GM18951 (cell line): ENCODE data around the gene KLHL25.
"Not testable (repeated sequence)": the region's sequence is repeated elsewhere in the genome, so short reads cannot be mapped to it uniquely, and the experiment has no call there.

Experiments used
- POLR2A ChIP-seq: IDR thresholded peaks from 4 replicates; pipeline ENCODE4 v1.6.1; 2011; ENCODE audit warnings: mild to moderate bottlenecking; ENCODE audit not compliant: insufficient read length, insufficient read depth; ENCODE audit errors: extremely low read depth
- in situ Hi-C: fragments of 300-500 bp; cut with MboI; formaldehyde crosslinking; loops from one replicate; pipeline ENCODE4 v1.12.0; 2022; ENCODE audit warnings: low sequenced_read_pairs, mixed read lengths, inconsistent platforms; ENCODE audit not compliant: unreplicated experiment

The KLHL25 gene

DNA sequence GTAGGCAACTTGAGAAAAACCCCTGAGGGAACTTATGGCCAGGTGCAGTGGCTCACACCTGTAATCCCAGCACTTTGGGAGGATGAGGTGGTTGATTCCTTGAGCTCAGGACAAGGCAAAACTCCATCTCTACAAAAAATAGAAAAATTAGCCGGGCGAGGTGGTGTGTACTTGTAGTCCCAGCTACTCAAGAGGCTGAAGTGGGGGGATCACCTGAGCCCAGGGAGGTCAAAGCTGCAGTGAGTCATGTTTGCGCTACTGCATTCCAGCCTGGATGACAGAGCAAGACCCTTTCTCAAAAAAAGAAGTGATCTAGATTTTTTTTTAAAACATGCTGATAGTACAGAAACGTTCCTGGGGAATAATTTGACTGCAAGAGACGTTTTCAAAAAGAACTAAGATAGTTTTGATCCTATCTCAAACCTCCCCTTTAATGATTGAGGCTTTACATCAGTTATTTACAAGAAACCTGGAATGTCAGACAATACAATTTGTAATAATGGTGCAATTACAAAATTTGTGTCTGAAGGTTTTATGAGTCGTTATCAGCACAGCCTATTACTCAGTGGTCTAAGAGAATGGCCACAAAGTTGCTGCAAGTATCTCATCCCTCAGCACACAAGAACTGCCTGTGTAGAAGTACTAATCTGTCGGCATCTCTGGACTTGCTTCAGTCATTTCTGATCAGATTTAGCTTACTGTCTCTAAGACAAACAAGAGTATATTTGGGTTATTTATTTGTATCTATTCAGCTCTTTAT is 32.2 kb upstream of the KLHL25 start:
- in situ Hi-C loops = loop anchor here (25.0 kb wide), 3 partner anchors 215 to 540 kb away; no protein-coding TSS in a partner anchor
- no peak for TF ChIP-seq POLR2A

DNA sequence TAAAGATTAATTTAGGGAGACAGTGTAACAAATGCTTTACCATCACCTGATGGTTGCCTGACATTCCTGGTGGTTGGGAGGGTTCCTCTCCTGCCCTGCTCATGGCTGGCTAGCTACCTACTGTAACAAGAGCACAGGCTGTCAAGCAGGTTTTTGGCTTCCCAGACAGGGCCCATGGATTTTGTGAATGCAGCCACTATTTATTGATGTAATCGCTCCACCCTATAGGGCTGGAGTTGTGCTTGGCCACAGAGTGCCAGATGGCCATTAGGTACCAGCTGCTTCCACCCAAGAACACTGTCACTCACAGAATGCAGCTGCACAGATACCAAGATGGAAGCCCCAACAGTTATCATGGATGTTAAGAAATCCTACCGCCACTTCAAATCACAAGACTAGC is 31.0 kb upstream of the KLHL25 start:
- no peak for TF ChIP-seq POLR2A
- in situ Hi-C loops = loop anchor here (25.0 kb wide), 3 partner anchors 213 to 538 kb away; no protein-coding TSS in a partner anchor

DNA sequence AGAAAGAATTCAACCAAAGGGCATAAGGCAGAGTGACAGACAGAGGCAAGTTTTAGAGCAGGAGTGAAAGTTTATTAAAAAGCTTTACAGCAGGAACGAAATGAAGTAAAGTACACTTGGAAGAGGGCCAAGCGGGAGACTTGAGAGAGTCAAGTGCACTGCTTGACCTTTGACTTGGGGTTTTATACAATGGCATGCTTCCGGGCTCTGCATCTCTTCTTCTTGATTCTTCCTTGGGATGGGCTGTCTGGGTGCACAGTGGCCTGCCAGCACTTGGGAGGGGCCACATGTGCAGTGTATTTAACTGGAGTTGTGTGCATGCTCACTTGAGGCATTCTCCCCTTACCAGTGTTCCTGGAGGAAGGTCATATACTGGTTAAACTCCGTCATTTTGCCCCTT is 30.4 kb upstream of the KLHL25 start:
- in situ Hi-C loops = loop anchor here (25.0 kb wide), 3 partner anchors 213 to 538 kb away; no protein-coding TSS in a partner anchor
- TF ChIP-seq POLR2A = no peak

DNA sequence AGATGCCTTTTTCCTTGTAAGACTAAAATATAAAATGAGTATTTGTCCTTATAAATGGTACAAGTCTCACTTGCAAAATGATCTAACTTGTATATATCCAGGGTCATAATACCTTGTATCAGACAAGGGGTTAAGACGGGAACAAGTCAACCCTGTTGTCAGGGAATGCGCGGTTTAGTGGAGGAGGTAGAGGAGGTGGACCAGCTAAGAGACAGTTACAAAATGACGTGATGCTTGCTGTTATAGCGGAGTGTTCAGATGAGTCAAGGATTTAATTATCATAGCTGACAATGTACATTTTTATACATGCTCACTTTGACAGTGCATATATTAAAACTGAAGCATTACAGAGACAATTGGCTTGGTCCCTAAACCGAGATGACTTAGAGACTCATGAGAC is 26.8 kb upstream of the KLHL25 start:
- no peak for TF ChIP-seq POLR2A

DNA sequence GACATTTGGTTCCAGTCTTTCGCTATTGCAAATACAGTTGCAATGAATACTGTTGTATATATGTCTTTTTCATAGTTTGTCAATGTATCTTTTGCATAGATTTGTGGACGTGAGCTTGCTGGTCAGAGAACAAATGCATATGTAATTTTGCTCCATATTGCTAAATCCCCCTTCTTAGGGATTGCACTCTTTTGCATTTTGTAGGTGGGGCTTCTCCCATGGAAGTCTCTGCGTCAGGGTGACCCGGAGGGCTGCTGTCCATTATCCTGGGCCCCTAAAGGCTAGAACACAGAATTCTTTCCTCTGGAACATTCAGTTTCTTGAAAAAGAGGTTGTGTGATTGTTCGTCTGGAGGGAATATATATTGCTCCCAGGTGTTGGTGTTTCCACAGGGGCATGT is 25.2 kb upstream of the KLHL25 start:
- no peak for TF ChIP-seq POLR2A
- in situ Hi-C loops = no loop called here

More for the DNA sequence above, 26.8 kb upstream of the KLHL25 start:
- in situ Hi-C loops = no loop called here

DNA sequence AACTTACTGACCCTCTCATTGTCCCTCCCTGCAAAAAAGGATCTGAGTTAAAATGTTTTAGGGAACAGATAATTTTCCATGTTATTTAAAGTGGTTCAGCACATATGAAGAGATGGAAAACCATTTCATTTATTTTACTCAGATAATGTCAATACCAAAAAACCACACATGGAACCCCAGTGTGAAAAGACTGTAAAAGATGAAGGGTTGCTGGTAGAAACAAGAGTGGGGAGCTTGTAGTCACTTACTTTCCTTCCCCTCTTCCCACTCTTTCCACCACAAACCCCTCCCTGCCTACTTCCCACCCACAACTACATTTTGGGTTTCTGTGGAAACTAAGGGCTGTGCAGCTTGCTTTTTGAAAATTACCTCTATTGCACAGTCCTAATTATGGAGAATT is 18.5 kb upstream of the KLHL25 start:
- no peak for TF ChIP-seq POLR2A
- in situ Hi-C loops = no loop called here

DNA sequence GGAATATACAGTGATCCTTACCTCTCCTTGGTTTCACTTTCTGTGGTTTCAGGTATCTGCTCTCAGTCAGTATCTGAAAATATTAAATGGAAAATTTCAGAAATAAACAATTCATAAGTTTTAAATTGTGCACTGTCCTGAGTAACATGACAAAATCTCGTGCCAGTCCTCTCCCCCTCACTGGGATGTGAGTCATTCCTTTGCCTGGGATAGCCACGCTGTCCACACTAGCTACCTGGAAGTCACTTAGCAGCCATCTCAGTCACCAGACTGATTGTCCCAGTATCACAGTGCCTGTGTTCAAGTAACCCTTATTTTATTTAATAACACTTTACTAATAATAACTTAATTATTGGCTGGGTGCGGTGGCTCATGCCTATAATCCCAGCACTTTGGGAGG is 15.3 kb upstream of the KLHL25 start:
- in situ Hi-C loops = no loop called here
- no peak for TF ChIP-seq POLR2A

DNA sequence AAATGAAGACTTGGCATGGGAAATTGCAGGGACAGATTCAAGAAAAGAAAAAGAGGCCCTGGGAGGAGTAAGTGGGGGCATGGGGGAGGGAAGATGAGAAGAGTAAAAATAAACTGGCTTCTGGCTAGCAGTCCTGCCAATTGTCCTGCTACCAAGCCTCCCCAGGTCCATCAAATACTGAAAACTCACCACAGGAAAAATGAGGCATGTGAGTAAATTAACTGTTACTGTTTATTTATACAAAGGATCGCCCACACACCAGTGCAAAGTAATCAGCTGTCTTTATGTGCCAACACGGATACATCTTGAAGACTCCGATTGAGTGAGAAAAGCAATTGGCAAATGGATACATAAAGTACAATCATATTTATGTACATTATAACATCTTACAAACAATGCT is 10.7 kb upstream of the KLHL25 start:
- no peak for TF ChIP-seq POLR2A
- in situ Hi-C loops = no loop called here

DNA sequence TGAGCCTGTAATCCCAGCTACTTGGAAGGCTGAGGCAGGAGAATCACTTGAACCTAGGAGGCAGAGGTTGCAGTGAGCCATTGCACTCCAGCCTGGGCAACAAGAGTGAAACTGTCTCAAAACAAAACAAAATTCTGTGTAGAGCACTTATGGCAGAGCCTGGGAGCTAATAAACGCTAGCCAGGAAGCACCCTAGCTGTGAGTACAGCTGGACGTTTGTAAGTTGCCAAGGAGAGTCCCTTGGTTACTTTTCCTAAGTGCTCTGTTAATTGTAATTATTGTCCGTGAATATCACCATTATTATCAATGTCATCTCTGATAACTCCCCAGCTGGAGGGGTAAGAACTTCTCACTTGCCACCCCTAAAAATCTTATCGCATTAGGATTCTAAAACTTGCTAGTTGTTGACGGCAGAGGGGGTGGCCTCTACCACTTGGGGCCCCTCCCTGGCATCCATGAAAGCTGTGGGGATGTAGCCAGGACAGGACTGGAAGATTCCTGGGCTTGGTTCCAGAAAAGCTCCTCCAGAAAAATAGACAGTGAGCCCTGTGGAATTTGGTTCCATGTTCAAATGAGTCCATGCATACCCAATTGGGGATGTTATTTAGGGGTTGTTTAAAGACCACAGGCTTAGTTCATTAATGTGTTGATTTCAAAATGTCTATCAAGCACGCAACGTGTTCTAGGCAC is 9.9 kb upstream of the KLHL25 start:
- TF ChIP-seq POLR2A = no peak
- in situ Hi-C loops = no loop called here

DNA sequence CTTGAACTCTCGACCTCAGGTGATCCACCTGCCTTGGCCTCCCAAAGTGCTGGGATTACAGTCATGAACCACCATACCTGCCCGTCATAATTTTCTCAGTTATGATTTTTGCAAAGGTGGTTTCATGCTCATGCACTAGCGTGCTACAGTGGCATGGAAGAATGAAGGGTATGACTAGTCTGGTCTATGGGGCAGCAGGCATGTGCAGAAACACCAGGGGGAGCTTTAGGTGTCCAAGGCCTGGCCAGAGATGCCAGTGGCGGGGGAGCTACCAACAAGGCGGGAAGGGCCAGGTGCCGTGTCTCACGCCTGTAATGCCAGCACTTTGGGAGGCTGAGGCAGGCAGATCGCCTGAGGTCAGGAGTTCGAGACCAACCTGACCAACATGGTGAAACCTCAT is 7.9 kb upstream of the KLHL25 start:
- in situ Hi-C loops = not testable (repeated sequence)

DNA sequence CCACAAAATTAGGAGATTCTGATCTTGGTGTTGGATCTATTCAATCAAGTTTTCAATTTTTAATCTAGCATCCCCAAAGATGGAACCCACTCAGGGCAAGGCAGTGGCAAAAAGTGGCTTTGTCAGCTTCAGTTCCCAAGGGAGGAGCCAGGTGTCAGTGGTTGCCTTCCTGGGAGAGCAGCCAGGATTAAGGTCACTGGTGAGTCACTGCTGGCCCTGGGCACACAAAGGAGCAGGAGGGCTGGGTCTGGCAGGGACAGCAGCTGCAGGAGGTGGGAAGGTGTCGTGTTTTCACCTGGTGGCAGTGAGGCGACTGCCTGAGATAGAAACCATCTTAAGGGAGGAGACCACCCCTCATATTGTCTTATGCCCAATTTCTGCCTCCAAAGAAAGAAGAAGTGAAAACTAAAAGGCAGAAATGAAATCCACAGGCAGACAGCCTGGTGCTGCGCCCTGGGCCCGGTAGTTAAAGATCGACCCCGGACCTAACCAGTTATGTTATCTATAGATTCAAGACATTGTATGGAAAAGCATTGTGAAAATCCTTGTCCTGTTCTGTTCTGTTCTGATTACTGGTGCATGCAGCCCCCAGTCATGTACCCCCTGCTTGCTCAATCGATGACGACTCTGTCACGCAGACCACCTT is 5.9 kb upstream of the KLHL25 start:
- no peak for TF ChIP-seq POLR2A
- in situ Hi-C loops = no loop called here

DNA sequence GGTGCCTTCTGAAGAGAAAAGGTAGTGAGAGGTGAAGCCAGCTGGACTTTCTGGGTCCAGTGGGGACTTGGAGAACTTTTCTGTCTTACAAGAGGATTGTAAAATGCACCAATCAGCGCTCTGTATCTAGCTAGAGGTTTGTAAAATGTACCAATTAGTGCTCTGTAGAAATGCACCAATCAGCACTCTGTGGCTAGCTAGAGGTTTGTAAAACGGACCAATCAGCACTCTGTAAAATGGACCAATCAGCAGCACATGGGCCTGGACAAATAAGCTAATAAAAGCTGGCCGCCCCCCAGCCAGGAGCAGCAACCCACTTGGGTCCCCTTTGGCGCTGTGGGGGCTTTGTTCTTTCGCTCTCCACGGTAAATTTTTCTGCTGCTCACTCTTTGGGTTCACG is 1.6 kb upstream of the KLHL25 start:
- in situ Hi-C loops = not testable (repeated sequence)

DNA sequence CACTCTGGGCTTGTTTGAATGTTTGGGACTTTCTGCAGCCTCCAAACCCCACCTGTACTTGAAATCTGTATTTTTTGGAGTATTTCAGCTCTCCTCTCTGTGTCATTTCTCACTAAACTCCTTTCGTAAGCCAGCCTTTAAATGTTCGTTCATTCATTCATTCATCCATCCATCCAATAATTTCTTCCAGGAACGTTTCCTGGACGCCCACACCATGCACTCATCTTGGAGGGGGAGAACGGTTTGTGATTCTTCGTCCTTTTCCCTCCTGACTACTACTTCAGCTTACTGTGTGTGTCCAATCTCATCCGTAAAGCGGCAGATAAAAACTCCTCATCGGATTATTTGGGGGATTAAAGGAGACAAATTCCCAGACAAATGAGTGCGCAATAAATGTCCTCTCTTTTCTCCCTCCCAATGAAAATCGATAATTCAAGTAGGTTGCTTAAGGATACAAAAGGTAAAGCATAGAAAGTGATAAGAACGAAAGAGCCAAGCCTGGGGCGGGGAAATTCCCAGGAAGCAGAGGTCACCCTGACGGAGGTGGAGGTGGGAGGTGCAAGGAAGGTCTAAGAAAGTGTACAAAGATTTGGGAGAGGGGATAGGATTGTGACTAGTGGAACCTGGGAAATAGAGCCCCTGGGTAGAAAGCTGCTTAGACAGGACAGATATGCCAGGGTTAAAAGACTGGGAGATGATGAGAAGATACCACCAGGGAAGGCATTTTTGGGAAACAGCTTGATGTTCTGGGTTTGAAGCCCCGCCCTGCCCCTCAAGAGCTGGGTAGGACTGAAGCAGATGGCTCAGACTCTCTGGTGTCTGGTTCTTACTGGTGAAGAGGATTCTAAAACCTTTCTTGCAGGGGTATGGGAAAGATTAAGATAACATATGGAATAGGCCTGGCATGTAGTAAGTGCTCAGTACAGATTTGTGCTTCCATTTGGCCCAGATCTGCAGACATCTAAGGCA is 896 bp upstream of the KLHL25 start:
- in situ Hi-C loops = no loop called here
- TF ChIP-seq POLR2A = no peak
